Measurements from ENCODE around the gene OTOL1.

Gene OTOL1

DNA sequence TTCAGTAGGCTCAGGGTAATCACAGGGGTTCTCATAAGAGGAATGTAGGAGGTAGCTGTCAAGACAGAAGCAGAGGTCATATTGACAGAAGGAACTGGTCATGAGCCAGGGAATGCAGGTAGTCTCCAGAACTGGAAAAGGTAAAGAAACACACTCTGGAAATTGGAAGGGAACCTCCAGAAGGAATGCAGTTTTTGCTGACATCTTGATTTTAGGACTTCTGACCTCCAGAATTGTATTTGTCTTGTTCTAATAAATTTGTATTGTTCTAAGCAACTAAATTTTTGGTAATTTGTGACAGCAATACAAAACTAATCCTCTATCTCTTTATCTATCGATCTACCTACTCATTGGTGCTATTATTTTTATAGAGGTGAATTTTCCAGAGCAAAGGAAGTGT lies 49.2 kb downstream of the OTOL1 start:
- Histone ChIP-seq H3K4me1 (ENCODE audit: control insufficient read depth, insufficient read depth, low read length) (no peaks in the 10 kb centered on the region), H3K27me3 (ENCODE audit: control insufficient read depth, insufficient read depth, low read length) (peaks cover 2% of the 10 kb centered on the region), H3K36me3 (ENCODE audit: insufficient read depth, low read length) (no peaks in the 10 kb centered on the region), H3K4me3 (ENCODE audit: low read length) (no peak overlapping the region), H3K9ac (ENCODE audit: low read depth, low read length) (no peak overlapping the region), H3K9me3 (replicated peaks; ENCODE audit: low read length) (no peaks in the 10 kb centered on the region), H3K4me2 (ENCODE audit: low read length) (no peak overlapping the region)

DNA sequence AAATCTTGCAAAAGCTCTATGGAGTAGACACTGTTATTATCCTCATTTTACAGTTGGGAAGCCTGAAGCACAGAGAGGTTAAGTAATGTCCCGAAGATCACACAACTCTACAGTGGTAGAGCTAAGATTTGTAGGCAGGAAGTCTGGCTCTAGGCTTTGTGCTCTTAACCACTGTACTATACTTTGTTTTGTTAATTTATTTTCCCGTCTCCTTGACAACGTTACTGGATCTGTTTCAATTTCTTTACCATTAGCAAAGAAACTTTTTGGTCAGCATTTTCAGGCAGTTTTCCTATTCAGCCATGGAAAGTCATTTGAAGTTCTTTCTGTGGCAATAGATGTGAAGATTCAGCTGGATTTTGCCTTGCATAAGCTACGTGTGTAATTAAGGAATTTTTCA lies 51.7 kb downstream of the OTOL1 start:
- Histone ChIP-seq H3K4me1 (ENCODE audit: control insufficient read depth, insufficient read depth, low read length) (no peaks in the 10 kb centered on the region), H3K9me3 (replicated peaks; ENCODE audit: low read length) (no peaks in the 10 kb centered on the region), H3K4me3 (ENCODE audit: low read length) (no peak overlapping the region), H3K9ac (ENCODE audit: low read depth, low read length) (no peak overlapping the region), H3K27me3 (ENCODE audit: control insufficient read depth, insufficient read depth, low read length) (peaks cover 8% of the 10 kb centered on the region), H3K36me3 (ENCODE audit: insufficient read depth, low read length) (no peaks in the 10 kb centered on the region), H3K4me2 (ENCODE audit: low read length) (no peak overlapping the region)

GRCh38 chr3:161549261-161549660 lies 52.7 kb downstream of the OTOL1 start:
- Histone ChIP-seq H3K9ac (ENCODE audit: low read depth, low read length) (no peak overlapping the region), H3K4me2 (ENCODE audit: low read length) (no peak overlapping the region), H3K9me3 (replicated peaks; ENCODE audit: low read length) (no peaks in the 10 kb centered on the region), H3K4me1 (ENCODE audit: control insufficient read depth, insufficient read depth, low read length) (no peaks in the 10 kb centered on the region), H3K4me3 (ENCODE audit: low read length) (no peak overlapping the region), H3K36me3 (ENCODE audit: insufficient read depth, low read length) (no peaks in the 10 kb centered on the region), H3K27me3 (ENCODE audit: control insufficient read depth, insufficient read depth, low read length) (peaks cover 8% of the 10 kb centered on the region)

GRCh38 chr3:161550491-161551195 lies 54.0 kb downstream of the OTOL1 start:
- Histone ChIP-seq H3K4me3 (ENCODE audit: low read length) (no peak overlapping the region), H3K4me2 (ENCODE audit: low read length) (no peak overlapping the region), H3K27me3 (ENCODE audit: control insufficient read depth, insufficient read depth, low read length) (peaks cover 8% of the 10 kb centered on the region), H3K9me3 (replicated peaks; ENCODE audit: low read length) (no peaks in the 10 kb centered on the region), H3K9ac (ENCODE audit: low read depth, low read length) (no peak overlapping the region), H3K36me3 (ENCODE audit: insufficient read depth, low read length) (no peaks in the 10 kb centered on the region), H3K4me1 (ENCODE audit: control insufficient read depth, insufficient read depth, low read length) (no peaks in the 10 kb centered on the region)

GRCh38 chr3:161551697-161552096 lies 55.1 kb downstream of the OTOL1 start:
- no peak overlapping the region for H3K9ac ChIP-seq (ENCODE audit: low read depth, low read length)
- H3K4me2 ChIP-seq (ENCODE audit: low read length), result no peak overlapping the region
- no peaks in the 10 kb centered on the region for H3K36me3 ChIP-seq (ENCODE audit: insufficient read depth, low read length)
- H3K9me3 ChIP-seq (replicated peaks; ENCODE audit: low read length), result no peaks in the 10 kb centered on the region
- no peak overlapping the region for H3K4me3 ChIP-seq (ENCODE audit: low read length)
- no peaks in the 10 kb centered on the region for H3K4me1 ChIP-seq (ENCODE audit: control insufficient read depth, insufficient read depth, low read length)
- peaks cover 8% of the 10 kb centered on the region for H3K27me3 ChIP-seq (ENCODE audit: control insufficient read depth, insufficient read depth, low read length)

DNA sequence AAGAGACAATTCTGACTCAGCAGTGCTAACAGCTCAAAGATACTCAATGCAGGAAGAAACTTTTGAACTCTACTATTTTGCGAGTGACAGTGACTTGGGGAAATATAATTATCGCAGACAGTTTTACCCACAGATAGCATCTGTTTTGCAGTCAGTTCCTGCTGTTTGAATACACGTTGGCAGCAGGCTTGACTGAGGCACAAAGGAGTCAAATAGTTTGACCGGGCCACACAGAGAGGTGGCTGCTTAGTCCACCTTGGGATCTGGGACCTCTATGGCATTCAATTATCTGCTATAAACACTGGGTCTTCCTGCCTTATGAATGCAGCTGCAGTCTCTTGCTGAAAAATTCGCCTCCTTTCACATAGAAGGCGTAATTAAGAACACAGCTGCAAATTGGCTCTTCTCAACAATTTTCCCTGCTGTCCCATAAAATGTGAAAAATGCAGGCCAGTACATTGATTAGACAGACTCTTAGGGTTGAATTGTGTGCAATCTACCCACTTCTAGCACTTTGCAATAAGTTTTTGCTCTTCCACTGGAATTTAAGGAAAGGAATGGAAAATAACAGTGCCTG lies 56.5 kb downstream of the OTOL1 start:
- H3K4me2 ChIP-seq (ENCODE audit: low read length), result no peak overlapping the region
- H3K4me1 ChIP-seq (ENCODE audit: control insufficient read depth, insufficient read depth, low read length), result no peaks in the 10 kb centered on the region

More for the DNA sequence above, 56.5 kb downstream of the OTOL1 start:
- H3K4me3 ChIP-seq (ENCODE audit: low read length), result no peak overlapping the region
- H3K9me3 ChIP-seq (replicated peaks; ENCODE audit: low read length), result no peaks in the 10 kb centered on the region
- peaks cover 13% of the 10 kb centered on the region for H3K27me3 ChIP-seq (ENCODE audit: control insufficient read depth, insufficient read depth, low read length)
- H3K36me3 ChIP-seq (ENCODE audit: insufficient read depth, low read length), result no peaks in the 10 kb centered on the region
- H3K9ac ChIP-seq (ENCODE audit: low read depth, low read length), result no peak overlapping the region
